Brain microvascular endothelial cell (primary cell): ENCODE results near the gene ZFYVE28.
A peak's percentile ranks its signal among the peaks of the same experiment; 100 is the strongest.

Experiments used
- DNase-seq: peaks from one replicate; pipeline ENCODE4 v3.0.0-alpha.2; 2020
- H3K27ac ChIP-seq: fragments of 250-450 bp; sonication (Bioruptor Pico); 2 replicates; pipeline ENCODE4 v1.5.1; 2020; ENCODE audit warnings: mild to moderate bottlenecking, moderate library complexity
- H3K27me3 ChIP-seq: fragments of 250-450 bp; sonication (Bioruptor Pico); replicated peaks from 2 replicates; pipeline ENCODE4 v1.5.1; 2020; ENCODE audit warnings: mild to moderate bottlenecking
- H3K36me3 ChIP-seq: fragments of 250-450 bp; sonication (Bioruptor Pico); replicated peaks from 2 replicates; pipeline ENCODE4 v1.5.1; 2020; ENCODE audit warnings: mild to moderate bottlenecking
- H3K4me3 ChIP-seq: 2 replicates; pipeline ENCODE4 v1.5.1; 2011; ENCODE audit warnings: low read depth, mild to moderate bottlenecking, control low read depth, low read length, moderate library complexity
- in situ Hi-C: cut with HindIII; loops from 2 replicates; pipeline ENCODE4 v1.10.0; 2017; ENCODE audit warnings: low sequenced_read_pairs, low pct_ligation_motif_present
- TF ChIP-seq, protein P1 (sequence below): IDR thresholded peaks from 2 replicates; pipeline ENCODE4 v1.5.1; 2011; ENCODE audit warnings: low read depth, mild to moderate bottlenecking, moderate library complexity, low read length, control low read depth, inconsistent platforms; ENCODE audit errors: missing control alignments

Gene ZFYVE28

DNA sequence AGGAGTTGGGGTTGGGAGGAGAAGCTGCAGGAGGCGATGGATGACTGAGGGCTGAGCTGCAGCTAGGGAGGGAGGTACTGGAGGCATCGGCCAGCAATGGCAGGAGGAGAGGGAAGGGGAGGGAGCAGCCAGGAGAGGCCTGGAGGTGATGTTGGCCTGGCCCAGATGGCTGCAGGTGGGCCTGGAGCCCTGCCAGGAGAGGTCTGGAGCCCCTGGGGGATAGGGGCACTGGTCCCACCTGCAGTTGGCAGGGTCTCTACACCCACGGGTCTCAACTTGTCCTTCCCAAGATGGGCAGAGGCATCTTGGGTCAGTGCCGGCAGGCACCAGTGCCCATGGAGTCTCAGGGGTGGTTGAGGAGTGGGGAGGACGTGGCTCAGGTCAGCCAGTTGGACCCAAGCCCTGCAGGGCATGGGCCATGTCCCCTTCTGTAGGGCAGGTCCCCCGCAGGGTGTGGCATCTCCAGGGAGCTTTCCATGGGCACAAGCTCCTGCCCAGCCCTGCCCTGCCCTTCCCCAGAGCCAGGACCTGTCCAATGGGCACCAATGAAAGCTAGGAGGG lies 153.9 kb downstream of the ZFYVE28 start:
- Histone ChIP-seq H3K27me3 (no peaks in the 10 kb centered on the region), H3K27ac (no peak overlapping the region), H3K36me3 (no peaks in the 10 kb centered on the region), H3K4me3 (no peak overlapping the region)
- TF ChIP-seq, protein P1, sequence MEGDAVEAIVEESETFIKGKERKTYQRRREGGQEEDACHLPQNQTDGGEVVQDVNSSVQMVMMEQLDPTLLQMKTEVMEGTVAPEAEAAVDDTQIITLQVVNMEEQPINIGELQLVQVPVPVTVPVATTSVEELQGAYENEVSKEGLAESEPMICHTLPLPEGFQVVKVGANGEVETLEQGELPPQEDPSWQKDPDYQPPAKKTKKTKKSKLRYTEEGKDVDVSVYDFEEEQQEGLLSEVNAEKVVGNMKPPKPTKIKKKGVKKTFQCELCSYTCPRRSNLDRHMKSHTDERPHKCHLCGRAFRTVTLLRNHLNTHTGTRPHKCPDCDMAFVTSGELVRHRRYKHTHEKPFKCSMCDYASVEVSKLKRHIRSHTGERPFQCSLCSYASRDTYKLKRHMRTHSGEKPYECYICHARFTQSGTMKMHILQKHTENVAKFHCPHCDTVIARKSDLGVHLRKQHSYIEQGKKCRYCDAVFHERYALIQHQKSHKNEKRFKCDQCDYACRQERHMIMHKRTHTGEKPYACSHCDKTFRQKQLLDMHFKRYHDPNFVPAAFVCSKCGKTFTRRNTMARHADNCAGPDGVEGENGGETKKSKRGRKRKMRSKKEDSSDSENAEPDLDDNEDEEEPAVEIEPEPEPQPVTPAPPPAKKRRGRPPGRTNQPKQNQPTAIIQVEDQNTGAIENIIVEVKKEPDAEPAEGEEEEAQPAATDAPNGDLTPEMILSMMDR = no peak
- DNase-seq = no peak
- in situ Hi-C loops = no loop called here

DNA sequence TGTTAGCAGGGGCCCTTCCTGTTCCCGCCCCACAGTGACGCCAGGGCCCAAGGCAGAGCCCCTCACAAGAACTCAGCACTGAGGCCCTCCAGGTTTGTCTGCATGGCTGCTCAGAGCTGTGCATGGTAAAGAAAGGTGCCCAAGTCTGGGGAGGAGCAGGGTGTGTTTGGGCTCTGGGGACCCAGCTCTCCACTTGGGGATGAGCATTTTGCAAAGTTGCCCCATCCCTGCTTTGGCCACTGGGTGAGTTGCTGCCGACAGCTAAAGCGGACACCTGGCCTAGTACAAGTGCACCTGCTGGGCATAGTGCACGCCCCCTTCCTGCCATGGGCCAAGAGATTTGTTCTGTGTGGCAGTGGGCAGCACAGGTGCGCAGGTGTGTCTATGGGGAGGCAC lies 154.5 kb downstream of the ZFYVE28 start:
- TF ChIP-seq, protein P1 = no peak
- Histone ChIP-seq H3K27ac (no peak overlapping the region), H3K4me3 (no peak overlapping the region), H3K27me3 (no peaks in the 10 kb centered on the region), H3K36me3 (peaks cover 3% of the 10 kb centered on the region)
- in situ Hi-C loops = no loop called here
- no peak for DNase-seq

DNA sequence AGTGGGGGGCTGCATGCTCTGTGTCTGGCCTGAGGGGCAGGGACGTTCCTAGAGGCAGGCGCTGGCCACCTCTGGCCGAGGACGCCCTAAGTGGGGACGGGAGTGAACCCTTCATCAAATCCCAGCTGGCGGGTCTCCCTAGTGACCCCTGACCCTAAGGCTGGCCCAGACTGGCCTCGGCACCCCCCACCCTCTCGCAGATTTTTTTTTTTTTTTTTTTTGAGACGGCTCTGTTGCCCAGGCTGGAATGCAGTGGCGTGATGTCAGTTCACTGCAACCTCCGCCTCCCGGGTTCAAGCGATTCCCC lies 155.5 kb downstream of the ZFYVE28 start:
- in situ Hi-C loops = no loop called here
- no peaks in the 10 kb centered on the region for H3K27me3 ChIP-seq
- H3K27ac ChIP-seq = peak overlapping the region; percentile 91
- peaks cover 3% of the 10 kb centered on the region for H3K36me3 ChIP-seq
- H3K4me3 ChIP-seq = peak overlapping the region; percentile 60
- TF ChIP-seq, protein P1 = no peak
- no peak for DNase-seq

DNA sequence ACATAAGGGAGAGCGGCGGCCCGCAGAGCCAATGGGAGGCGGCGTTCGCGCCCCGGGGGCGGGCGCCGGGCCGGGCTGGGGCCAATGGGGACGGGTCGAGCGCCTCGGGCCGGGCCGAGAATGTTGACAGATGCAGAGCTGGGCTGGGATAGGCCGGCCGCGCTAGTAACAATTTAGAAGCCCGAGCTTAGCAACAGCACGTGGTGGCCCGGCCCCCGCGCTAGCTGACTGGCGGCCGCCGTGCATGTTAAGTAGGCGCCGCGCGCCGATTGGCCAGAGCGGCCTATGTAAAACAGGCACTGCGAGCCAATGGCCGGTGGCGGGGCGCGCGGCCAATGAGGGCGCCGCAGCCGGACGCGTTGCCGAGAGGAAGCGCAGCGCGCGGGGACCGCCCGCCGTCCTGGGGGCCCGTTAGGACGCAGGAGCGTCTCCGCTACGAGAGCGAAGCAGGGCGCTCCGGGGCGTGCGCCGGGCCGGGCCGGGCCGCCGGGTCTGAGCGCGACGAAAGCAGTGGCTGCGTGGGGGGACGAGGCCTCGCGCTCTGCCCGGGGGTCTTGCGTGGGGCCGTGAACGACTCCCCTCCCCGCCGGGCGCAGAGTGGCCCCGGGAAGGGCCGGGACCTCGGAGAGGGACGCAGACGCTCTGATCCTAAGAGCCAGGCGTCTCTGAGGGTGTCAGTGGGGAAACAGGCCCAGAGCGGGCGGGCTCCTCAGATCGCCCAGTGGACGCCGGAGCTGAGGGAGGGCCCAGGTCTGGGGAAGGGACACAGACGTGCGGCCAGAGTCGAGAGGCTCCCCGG lies 156.1 kb downstream of the ZFYVE28 start:
- peak overlapping the region; percentile 91 for H3K27ac ChIP-seq
- TF ChIP-seq, protein P1 = no peak
- peak; percentile 100 for DNase-seq
- peaks cover 7% of the 10 kb centered on the region for H3K36me3 ChIP-seq
- in situ Hi-C loops = no loop called here
- H3K27me3 ChIP-seq = no peaks in the 10 kb centered on the region
- H3K4me3 ChIP-seq = peak overlapping the region; percentile 60

DNA sequence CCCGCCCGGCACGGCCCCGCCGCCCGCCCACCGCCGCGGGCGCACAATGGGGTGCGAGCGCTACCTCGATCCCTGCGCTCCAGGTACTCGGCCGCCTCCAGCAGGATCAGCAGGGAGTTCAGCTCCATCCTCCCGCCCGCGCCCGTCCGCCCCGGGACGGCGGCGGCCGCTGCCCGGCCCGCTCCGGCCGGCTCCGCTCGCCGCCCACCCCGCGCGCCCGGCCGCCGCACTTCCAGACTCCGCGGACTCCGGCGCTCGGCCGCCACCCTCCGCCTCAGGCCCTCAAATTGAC lies 156.6 kb downstream of the ZFYVE28 start, which contains the start of gene MXD4:
Gene MXD4, minus strand, starts transcription at position 257 of the 292 bp plus-strand sequence. Its CDS starts 129 bp downstream, at position 128.
- in situ Hi-C loops = no loop called here
- Histone ChIP-seq H3K4me3 (peak within 1 kb of the TSS; percentile 84), H3K27ac (peak within 1 kb of the TSS; percentile 91), H3K36me3 (peaks cover 7% of the 10 kb centered on the region), H3K27me3 (no peaks in the 10 kb centered on the region)
- TF ChIP-seq, protein P1 = no peak
- DNase-seq = no peak
